ENCODE measurements around the gene LCT.
A peak's percentile ranks its signal among the peaks of the same experiment; 100 is the strongest.
"Not testable (repeated sequence)": the region's sequence is repeated elsewhere in the genome, so short reads cannot be mapped to it uniquely, and the experiment has no call there.

LCT gene

GRCh38 chr2:135836596-135837270 lies at the start of gene LCT:
Gene LCT, minus strand, starts transcription at chr2:135837184. Its CDS starts 15 bp downstream, at chr2:135837169.
- DNase-seq (ENCODE audit: low read depth in 2 of 2), result no peak

- no peak for DNase-seq (ENCODE audit: low read depth in 2 of 2)
These were observed 48.7 kb upstream of the LCT start for GRCh38 chr2:135885709-135886108.

- no peak for DNase-seq (ENCODE audit: low read depth in 2 of 2)
These were observed 45.4 kb upstream of the LCT start for GRCh38 chr2:135882415-135882814.

GRCh38 chr2:135876770-135877169 lies 39.8 kb upstream of the LCT start:
- DNase-seq (ENCODE audit: low read depth in 2 of 2), result not testable (repeated sequence)

GRCh38 chr2:135876066-135876711 lies 39.2 kb upstream of the LCT start, which contains the start of gene MCM6:
Gene MCM6, minus strand, starts transcription at chr2:135876443. Its CDS starts 78 bp downstream, at chr2:135876365.
- peak; percentile 98 to 99 for DNase-seq (ENCODE audit: low read depth in 2 of 2)

GRCh38 chr2:135875491-135876065 lies 38.6 kb upstream of the LCT start:
- DNase-seq (ENCODE audit: low read depth in 2 of 2), result peak; percentile 70 to 74

- no peak for DNase-seq (ENCODE audit: low read depth in 2 of 2)
These were observed 37.9 kb upstream of the LCT start for GRCh38 chr2:135874777-135875365.

- no peak for DNase-seq (ENCODE audit: low read depth in 2 of 2)
These were observed 33.6 kb upstream of the LCT start for GRCh38 chr2:135870571-135870970.

GRCh38 chr2:135863233-135863632 lies 26.2 kb upstream of the LCT start:
- no peak for DNase-seq (ENCODE audit: low read depth in 2 of 2)

GRCh38 chr2:135862718-135863117 lies 25.7 kb upstream of the LCT start:
- DNase-seq (ENCODE audit: low read depth in 2 of 2), result no peak

- DNase-seq (ENCODE audit: low read depth in 2 of 2), result no peak
These were observed 16.4 kb upstream of the LCT start for GRCh38 chr2:135853401-135853800.

GRCh38 chr2:135851858-135852257 lies 14.9 kb upstream of the LCT start:
- no peak for DNase-seq (ENCODE audit: low read depth in 2 of 2)

GRCh38 chr2:135850892-135851668 lies 14.1 kb upstream of the LCT start:
- no peak for DNase-seq (ENCODE audit: low read depth in 2 of 2)

- no peak for DNase-seq (ENCODE audit: low read depth in 2 of 2)
These were observed 12.1 kb upstream of the LCT start for GRCh38 chr2:135849087-135849486.

- DNase-seq (ENCODE audit: low read depth in 2 of 2), result no peak
These were observed 9.0 kb upstream of the LCT start for GRCh38 chr2:135845997-135846396.

GRCh38 chr2:135845257-135845656 lies 8.3 kb upstream of the LCT start:
- no peak for DNase-seq (ENCODE audit: low read depth in 2 of 2)

GRCh38 chr2:135844301-135844895 lies 7.4 kb upstream of the LCT start:
- DNase-seq (ENCODE audit: low read depth in 2 of 2), result no peak

- DNase-seq (ENCODE audit: low read depth in 2 of 2), result no peak
These were observed 6.7 kb upstream of the LCT start for GRCh38 chr2:135843671-135844070.

- DNase-seq (ENCODE audit: low read depth in 2 of 2), result no peak
These were observed 3.6 kb upstream of the LCT start for GRCh38 chr2:135840601-135841000.

GRCh38 chr2:135839713-135840112 lies 2.7 kb upstream of the LCT start:
- no peak for DNase-seq (ENCODE audit: low read depth in 2 of 2)

- no peak for DNase-seq (ENCODE audit: low read depth in 2 of 2)
These were observed 1.5 kb upstream of the LCT start for GRCh38 chr2:135838502-135838901.

GRCh38 chr2:135832891-135833290 lies 4.1 kb downstream of the LCT start:
- no peak for DNase-seq (ENCODE audit: low read depth in 2 of 2)
